ENCODE data around the gene YWHAB.

Gene YWHAB

DNA sequence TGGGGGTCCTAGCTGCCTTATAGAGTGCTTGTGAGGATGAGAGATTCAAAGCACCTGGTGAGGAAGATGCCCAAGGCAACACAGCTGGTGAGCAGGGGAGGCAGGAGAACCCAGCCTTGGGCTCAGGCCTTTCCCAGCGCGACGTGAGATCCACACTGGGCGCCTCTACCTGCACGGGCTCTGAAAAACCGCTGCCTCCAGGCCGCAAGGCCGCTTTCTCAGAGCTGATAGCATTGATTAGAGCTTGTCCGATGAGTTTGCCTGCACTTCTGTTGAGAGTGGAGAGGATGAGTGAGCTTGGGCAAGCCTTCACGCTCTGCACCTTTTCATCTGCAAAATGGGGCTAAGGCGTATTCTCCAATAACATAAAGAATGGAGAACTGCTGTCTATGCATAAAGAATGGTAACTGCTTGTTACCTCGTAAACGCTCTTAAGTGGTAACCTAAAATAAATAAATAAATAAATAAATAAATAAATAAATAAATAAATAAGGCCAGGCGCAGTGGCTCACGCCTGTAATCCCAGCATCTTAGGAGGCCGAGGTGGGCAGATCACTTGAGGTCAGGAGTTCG lies 25.3 kb downstream of the YWHAB start:
- peak overlapping the region; percentile 59 for H3K27ac ChIP-seq

DNA sequence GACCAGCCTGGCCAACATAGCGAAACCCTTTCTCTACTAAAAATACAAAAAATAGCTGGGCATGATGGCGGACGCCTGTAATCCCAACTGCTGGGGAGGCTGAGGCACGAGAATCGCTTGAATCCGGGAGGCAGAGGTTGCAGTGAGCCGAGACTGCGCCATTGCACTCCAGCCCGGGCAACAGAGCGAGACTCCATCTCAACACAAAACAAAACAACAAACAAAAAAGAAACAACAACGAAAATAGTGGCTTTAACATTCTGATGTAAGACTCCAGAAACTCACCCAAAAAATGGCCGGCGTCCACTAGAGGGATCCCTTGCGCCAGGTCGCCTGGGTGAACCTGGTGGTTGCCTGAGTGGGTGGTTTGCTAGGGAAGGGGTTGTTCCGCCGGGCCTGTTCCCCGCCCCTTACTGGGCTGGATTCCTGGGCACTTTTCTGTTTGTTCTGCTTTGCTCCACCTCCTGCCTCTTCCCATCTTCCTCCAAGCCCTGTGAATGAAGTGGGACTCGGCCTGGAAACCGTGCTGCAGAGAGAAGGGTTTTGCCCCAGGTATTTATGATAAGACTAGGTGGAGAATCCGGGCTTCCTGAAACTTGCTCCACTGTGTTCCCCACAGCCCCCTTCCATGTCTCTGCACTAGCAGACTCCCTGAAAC lies 25.9 kb downstream of the YWHAB start:
- peak overlapping the region; percentile 16 for H3K27ac ChIP-seq
- no peak for DNase-seq (ENCODE audit: low read depth, low spot score)

More for the DNA sequence above, 25.3 kb downstream of the YWHAB start:
- DNase-seq (ENCODE audit: low read depth, low spot score): no peak

DNA sequence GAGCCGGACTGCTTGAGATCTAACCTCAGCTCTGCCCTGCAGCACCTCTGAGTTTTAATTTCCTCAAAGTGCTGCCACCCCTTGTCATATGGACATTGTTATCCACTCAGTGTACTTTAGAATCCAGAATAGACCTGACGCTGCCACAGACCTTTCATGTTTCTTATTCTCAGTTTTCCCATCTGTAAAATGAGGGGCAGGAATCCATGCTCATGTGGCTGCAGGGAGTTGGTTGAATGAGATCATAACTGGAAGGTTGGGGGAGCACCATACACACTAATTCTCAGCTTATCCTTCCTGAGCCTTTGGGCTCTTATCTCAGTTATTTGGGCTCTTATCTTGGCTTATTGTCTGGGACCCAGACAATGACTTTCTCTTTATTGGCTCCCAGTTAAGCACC lies 26.7 kb downstream of the YWHAB start:
- DNase-seq (ENCODE audit: low read depth, low spot score): no peak

DNA sequence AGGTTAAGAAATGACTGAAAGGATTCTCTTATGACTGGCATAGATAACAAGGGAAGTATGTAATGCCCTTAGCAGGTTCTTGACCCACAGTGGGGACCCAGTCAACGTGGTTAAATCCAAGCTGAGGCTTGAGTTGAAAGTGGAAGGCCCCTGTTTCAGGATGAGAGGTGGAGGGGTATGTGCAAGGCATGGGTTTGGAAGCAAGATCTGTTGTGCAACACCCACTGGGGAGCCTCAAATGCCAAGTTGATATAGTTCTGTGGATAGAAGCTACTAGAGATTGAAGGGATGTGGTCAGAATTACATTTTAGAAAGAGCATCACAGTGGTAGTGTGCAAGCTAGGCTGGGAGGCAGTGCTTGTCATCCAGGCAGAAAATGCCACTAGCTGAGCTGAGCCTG lies 29.4 kb downstream of the YWHAB start:
- no peak for DNase-seq (ENCODE audit: low read depth, low spot score)
- no peak overlapping the region for H3K27ac ChIP-seq

More for the DNA sequence above, 26.7 kb downstream of the YWHAB start:
- no peak overlapping the region for H3K27ac ChIP-seq

DNA sequence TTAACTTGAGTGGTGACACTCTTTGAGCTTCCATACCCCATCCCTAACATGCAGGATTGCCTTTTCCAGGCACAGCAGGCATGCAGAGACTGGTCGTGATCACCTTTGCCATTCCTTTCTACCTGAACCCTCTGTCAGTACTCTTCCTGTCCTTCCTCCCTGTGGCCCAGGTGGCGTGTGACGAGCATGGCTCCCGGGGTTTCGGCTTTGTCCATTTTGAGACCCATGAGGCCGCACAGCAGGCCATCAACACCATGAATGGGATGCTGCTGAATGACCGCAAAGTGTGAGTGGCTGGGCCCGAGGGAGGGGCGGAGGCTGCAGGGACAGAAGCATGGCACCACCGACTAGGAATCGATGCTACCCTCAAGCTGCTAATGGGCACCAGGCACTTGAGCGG lies 31.1 kb downstream of the YWHAB start:
- DNase-seq (ENCODE audit: low read depth, low spot score): no peak
- no peak overlapping the region for H3K27ac ChIP-seq

DNA sequence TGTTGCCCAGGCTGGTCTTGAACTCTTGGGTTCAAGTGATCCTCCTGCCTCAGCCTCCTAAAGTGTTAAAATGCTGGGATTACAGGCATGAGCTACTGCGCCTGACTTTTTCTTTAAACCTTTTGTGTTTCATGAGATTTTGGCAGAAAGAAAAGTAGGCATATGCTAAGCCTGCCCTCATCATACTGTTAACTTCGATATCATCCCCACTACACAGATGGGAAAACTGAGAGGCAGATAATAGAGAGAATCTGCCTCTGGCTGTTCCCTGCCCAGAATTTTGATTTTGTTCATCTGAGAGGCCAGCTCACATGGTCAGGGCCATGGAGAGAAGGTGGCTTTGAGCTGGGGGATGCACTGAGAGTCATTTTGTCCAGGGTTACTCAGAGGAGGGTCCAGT lies 31.9 kb downstream of the YWHAB start:
- no peak overlapping the region for H3K27ac ChIP-seq
- no peak for DNase-seq (ENCODE audit: low read depth, low spot score)

DNA sequence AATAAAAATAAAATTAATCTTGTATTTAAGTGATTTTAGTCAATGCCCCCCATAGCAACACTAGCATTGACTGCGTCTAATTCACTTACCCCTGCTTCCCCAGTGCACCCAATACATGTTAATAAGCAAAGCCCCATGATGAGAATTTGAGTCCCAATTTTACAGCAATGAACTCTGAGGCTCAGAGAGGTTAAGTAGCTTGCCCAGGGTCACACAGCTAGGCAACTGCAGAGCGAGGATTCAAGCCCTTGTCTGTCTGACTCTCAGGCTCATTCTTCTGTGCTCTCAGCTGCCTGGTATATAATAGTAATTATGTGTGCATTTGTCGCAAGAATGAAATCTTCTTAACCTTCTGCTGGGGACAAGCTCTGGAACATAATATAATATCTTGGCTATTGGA lies 32.8 kb downstream of the YWHAB start:
- H3K27ac ChIP-seq: no peak overlapping the region
- DNase-seq (ENCODE audit: low read depth, low spot score): no peak

DNA sequence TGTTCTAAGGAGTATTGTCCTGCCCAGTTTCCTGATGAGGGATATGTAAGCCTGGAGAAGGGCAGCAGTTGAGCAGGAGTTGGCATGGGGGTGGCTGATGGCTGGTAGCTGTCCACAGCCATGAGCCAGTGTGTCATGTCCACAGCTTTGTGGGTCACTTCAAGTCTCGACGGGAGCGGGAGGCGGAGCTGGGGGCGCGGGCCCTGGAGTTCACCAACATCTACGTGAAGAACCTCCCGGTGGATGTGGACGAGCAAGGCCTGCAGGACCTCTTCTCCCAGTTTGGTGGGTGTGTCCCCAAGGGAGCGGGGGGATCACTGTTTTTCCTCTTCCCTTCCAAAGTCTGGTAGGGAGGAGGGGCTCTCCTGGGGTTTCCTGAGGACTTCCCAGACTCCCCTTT lies 33.3 kb downstream of the YWHAB start:
- H3K27ac ChIP-seq: no peak overlapping the region
- DNase-seq (ENCODE audit: low read depth, low spot score): no peak

DNA sequence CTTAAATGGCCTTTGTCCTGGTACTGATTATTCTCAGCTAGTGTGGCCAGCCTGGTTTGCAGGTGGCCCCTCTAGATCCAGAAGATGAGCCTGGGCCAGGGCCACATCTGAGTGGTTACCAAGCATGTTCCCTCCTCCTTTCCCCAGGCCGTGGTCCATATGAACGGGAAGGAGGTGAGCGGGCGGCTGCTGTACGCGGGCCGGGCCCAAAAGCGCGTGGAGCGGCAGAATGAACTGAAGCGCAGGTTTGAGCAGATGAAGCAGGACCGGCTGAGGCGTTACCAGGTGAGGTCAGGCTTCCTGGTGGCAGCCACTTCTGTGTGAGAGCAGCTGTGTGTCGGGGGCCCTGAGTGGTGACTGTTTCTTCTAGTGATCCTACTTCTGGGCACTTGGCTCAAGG lies 35.9 kb downstream of the YWHAB start:
- no peak for DNase-seq (ENCODE audit: low read depth, low spot score)
- H3K27ac ChIP-seq: no peak overlapping the region

DNA sequence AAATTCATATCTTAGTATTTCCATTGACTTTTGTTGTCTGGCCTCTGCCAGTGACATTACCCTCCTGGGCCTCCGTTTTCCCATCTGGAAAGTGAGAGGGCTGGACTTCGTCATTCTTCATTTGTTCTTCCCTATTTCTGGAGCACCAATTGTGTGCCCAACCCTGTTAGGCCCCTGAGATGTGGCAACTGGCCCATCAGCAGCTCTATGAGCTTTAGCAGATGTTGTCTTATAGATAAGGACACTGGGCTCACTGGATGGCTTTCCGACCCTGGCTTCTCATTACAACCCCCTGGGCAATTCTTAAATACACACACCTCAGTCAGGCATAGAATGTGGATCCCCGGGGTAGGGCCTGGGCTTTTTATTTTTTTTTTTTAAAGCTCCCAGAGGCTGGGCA lies 39.0 kb downstream of the YWHAB start:
- DNase-seq (ENCODE audit: low read depth, low spot score): no peak
- H3K27ac ChIP-seq: no peak overlapping the region

DNA sequence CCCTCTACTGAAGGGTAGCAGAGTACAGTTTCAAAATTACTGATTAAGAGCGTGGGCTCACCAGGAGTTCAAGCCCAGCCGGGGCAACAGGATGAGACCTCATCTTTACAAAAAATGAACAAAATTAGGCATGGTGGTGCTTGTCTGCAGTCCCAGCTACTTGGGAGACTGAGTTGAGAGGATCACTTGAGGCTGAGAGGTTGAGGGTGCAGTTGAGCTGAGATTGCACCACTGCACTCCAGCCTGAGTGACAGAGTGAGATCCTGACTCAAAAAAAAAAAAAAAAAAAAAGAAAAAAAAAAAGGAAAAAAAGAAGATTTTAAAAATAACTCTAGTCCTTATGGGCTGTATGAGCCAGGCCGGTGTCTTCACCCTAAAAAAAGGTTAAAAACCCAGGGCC lies 43.1 kb downstream of the YWHAB start:
- H3K27ac ChIP-seq: no peak overlapping the region

DNA sequence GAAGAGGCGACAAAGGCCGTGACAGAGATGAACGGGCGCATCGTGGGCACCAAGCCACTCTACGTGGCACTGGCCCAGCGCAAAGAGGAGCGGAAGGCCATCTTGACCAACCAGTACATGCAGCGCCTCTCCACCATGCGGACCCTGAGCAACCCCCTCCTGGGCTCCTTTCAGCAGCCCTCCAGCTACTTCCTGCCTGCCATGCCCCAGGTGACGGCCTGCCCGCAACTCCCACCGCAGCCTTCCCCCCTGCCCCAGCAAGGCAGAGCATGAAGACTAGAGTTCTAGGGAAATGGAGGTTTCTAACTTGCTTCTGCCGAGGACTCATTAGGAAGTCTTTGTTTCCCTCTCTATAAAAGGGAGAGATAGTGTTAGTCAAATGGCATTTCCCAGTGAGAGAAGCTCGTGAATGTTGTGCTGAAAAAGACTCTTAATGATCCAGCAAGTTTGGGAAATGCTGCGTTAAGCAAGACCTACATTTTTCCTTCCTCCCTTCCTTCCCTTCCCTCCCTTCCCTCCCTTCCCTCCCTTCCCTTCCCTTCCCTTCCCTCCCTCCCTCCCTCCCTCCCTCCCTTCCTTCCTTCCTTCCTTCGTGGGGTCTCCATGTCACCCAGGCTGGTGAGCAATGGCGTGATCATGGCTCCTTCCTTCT lies 45.1 kb downstream of the YWHAB start:
- no peak for DNase-seq (ENCODE audit: low read depth, low spot score)
- H3K27ac ChIP-seq: no peak overlapping the region

More for the DNA sequence above, 43.1 kb downstream of the YWHAB start:
- DNase-seq (ENCODE audit: low read depth, low spot score): no peak

DNA sequence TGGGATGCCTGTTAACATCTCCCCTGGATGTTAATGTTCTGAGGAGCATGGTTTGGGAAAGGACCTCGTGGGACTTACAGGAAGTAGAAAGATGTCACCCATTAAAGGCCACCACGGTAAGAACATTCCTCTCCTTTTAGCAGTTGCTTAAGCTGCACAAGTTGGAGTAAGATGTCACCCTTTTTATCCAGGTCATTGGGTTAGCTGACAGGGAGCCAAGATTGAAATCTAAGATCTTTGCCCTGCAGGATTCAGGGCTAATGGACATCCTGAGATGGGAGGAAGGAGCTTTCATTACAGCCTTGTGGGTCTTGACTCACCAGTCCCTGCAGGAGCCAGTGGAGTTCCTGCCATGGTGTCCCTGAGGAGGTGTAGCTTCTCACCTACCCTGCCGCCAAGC lies 46.4 kb downstream of the YWHAB start:
- DNase-seq (ENCODE audit: low read depth, low spot score): no peak
- no peak overlapping the region for H3K27ac ChIP-seq

DNA sequence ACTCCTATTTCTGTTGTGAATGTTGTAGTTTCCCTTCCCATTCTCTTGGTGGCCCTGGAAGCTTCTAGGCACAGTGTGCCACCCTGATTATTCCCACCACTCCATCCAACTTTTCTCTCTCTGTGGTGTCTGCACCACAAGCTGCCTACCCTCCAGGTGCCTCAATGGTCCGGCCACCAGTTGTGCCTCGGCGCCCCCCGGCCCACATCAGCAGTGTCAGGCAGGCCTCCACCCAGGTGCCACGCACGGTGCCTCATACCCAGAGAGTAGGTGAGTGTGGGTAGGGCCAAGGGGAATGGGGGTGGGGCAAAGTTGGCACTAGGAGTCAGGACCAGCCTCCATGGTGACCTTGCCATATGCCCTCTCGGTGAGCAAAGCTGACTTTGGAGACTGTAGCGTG lies 47.4 kb downstream of the YWHAB start:
- no peak for DNase-seq (ENCODE audit: low read depth, low spot score)

DNA sequence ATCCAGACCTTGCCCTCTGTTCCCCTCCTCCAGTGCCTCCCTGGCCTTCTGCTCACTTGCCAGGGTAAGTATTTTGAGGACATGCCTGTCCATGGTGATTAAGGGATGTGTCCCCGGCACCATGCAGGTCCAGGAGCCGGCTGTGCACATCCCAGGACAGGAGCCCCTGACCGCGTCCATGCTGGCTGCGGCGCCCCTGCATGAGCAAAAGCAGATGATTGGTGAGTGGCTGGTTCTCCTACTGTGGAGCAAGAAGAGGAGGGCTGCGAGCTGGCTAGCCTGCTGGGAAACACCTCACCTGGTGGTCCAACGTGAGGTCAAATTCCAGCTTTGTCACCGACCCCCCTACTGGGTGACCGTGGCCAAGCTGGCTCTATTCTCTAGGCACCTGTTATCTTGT lies 51.0 kb downstream of the YWHAB start:
- H3K27ac ChIP-seq: no peak overlapping the region
- DNase-seq (ENCODE audit: low read depth, low spot score): no peak

More for the DNA sequence above, 47.4 kb downstream of the YWHAB start:
- H3K27ac ChIP-seq: no peak overlapping the region

DNA sequence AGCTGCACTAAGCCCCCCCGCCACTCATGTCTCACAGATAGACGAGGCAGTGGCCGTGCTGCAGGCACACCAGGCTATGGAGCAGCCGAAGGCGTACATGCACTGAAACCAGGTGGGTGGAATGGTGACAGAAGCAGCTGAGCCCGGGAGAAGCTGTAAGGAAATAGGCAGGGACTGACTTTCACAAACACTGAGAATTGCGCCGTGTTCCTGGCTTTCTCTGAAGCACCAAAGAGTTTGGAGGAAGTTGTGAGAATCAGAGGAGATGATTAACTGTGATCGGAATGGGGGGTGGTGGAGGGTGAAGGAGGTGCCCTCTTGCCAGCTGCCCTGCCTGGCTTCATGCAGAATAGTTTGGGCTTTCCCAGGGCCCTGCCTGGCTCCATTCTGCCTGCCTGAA lies 53.1 kb downstream of the YWHAB start:
- H3K27ac ChIP-seq: peak overlapping the region; percentile 33
- no peak for DNase-seq (ENCODE audit: low read depth, low spot score)

DNA sequence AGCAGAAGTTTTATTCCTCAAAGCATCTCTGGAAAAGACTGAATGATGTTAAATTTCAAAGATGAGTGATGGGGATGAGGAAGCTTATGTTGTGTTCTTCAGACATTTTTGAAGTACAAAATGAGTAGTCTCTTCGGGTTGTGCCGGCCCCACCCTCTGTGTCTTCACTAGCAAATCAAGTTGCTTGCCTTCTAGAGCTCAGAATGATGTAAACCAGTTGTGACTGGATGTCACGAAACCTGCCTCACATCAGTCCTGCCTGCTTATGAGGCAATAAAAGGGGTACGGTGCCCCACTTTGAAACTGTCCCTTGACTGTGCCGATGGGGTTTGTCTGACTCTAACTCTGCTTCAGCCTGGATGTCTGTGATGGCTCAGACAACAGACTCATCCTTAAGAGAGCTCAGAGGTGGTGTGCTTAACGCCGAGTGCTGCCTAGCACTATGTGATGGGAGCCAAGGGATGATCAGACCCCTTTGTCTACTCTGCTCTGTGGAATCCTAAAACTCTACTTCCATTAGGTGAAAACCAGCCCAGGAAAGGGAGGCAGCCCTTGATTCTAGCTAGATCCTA lies 55.7 kb downstream of the YWHAB start:
- no peak for DNase-seq (ENCODE audit: low read depth, low spot score)
- no peak overlapping the region for H3K27ac ChIP-seq

DNA sequence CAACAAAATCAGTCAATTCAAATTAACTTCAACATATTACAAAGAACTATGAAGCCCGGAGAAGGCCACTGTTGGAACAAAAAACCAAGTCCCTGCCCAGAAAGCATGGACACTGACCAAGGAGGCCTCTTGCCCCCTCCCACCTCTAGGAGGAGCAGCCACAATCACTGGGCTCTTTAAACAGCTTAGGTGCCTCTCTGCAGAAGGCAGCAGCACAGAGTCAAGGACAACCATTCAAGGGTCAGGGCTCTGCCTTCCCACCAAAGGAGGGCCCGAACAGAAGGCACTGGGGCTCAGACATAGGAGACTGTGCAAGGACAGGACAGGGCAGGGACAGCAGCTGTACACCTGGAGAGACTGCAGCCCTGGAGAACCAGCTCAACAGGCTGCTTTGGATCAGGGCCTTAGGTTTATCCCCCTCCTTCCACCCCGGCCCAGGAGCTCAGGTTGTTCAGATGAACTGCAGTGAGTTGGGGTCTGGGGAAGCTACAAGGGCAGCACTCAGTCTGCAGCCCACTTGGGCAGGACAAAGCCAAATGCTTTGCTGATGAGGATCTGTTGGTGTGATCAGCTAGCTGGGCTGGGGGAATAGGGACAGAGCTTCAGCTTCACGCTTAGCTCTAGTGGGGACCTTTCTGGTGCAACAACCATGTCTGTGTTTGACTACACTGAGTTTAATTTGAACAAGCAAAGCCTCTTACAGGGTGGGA lies 56.9 kb downstream of the YWHAB start:
- no peak for DNase-seq (ENCODE audit: low read depth, low spot score)
- no peak overlapping the region for H3K27ac ChIP-seq

DNA sequence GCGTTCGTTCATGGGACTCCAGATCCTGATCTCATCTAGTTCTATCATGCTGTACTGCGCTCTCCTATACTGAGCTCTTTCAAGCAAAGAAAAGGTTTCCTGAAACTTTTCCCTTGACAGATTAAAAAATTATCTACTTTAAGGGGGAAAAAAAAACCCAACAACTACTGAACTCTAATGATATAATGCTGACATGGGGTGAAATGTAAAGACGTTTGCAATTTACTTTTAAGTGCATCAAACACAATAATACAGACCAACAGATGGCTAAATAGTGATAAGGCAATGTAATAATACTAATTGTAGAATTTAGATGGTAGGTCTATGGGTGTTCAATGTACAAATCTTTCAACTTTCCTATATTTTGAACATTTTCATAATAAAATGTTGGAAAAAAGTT lies 58.3 kb downstream of the YWHAB start:
- no peak for DNase-seq (ENCODE audit: low read depth, low spot score)
- no peak overlapping the region for H3K27ac ChIP-seq

DNA sequence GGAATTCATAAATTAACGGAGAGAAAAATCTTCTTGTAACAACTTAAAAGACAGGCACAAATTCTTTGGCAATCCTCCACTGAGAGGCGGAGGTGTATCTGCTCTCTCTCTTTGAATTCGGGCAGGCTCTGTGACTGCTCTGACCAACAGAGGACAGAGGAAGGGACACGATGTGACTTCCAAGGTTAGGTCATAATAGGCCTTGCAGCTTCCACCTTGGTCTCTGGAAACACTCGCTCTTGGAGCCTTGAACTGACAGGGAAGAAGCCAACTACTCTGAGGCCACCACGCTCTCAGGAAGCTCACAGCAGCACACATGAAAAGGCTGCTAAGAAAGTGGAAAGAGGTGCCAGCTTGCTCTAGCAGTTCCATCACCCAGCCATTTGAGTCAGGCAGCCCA lies 59.8 kb downstream of the YWHAB start:
- DNase-seq (ENCODE audit: low read depth, low spot score): no peak
- H3K27ac ChIP-seq: no peak overlapping the region

DNA sequence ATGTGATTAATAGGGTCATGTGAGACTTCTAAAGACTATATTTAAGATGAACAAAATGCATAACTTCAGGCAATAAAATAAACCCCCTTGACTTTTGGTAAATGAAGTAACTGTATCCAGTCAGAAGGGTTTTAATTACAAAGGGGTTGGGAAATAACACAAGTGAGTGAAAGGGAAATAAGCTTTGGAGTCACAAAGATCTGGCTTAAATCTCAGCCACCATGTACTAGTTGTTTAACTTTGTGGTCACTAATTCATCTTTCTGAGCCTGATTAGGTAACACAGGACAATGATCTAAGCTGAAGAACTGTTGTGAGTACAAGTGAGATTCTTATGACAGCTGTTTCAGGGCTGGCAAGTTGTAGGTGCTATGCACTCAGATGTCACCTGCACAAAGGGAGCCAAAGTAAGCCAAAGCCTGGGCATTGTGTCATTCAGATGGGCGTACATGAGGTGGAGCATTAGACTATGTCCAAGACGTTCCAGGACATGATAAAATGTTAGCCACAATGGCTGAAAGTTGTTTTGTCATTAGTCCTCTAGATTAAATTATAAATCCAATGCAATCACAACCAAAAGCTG lies 60.9 kb downstream of the YWHAB start:
- H3K27ac ChIP-seq: no peak overlapping the region

More for the DNA sequence above, 60.9 kb downstream of the YWHAB start:
- DNase-seq (ENCODE audit: low read depth, low spot score): no peak
